Retinal pigment epithelial cell (primary cell): ENCODE data around the gene SLC35B2.

ENCODE experiments used
- DNase-seq: peaks from one replicate; pipeline ENCODE4 v3.0.0-alpha.2; 2010; ENCODE audit warnings: low read depth
- H3K4me3 ChIP-seq: 2 replicates; pipeline ENCODE4 v1.5.1; 2011; ENCODE audit warnings: mild to moderate bottlenecking, low read length, control low read depth, moderate library complexity
- TF ChIP-seq, protein P1 (sequence below): conservative IDR thresholded peaks from 2 replicates; pipeline ENCODE4 v1.5.1; 2011; ENCODE audit warnings: low read depth, low read length, control low read depth, inconsistent platforms

Gene SLC35B2

GRCh38 chr6:44276667-44277640 is 19.6 kb upstream of the SLC35B2 start:
- TF ChIP-seq, protein P1, sequence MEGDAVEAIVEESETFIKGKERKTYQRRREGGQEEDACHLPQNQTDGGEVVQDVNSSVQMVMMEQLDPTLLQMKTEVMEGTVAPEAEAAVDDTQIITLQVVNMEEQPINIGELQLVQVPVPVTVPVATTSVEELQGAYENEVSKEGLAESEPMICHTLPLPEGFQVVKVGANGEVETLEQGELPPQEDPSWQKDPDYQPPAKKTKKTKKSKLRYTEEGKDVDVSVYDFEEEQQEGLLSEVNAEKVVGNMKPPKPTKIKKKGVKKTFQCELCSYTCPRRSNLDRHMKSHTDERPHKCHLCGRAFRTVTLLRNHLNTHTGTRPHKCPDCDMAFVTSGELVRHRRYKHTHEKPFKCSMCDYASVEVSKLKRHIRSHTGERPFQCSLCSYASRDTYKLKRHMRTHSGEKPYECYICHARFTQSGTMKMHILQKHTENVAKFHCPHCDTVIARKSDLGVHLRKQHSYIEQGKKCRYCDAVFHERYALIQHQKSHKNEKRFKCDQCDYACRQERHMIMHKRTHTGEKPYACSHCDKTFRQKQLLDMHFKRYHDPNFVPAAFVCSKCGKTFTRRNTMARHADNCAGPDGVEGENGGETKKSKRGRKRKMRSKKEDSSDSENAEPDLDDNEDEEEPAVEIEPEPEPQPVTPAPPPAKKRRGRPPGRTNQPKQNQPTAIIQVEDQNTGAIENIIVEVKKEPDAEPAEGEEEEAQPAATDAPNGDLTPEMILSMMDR, result no peak
- DNase-seq, result no peak
- no peak overlapping the region for H3K4me3 ChIP-seq

DNA sequence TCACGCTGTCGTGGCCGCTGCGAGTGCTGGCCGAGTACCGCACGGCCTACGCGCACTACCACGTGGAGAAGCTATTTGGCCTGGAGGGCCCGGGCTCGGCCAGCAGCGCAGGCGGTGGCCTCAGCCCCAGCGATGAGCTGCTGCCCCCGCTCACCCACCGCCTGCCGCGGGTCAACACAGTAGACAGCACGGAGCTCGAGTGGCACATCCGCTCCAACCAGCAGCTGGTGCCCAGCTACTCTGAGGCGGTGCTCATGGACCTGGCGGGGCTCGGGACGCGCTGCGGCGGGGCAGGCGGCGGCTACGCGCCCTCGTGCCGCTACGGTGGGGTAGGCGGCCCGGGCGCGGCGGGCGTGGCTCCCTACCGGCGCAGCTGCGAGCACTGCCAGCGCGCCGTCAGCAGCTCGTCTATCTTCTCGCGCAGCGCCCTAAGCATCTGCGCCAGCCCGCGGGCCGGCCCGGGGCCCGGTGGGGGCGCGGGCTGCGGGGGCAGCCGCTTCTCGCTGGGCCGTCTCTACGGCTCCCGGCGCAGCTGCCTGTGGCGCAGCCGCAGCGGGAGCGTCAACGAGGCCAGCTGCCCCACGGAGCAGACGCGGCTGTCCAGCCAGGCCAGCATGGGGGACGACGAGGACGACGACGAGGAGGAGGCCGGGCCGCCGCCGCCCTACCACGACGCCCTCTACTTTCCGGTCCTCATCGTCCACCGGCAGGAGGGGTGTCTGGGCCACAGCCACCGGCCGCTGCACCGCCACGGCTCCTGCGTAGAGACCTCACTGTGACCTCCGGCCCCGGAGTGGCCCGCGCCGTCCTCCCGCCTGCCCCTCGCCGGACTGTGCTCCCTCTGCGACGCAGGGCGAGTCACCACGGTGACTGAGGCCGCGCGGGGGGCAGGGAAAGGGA is 18.7 kb upstream of the SLC35B2 start:
- no peak overlapping the region for H3K4me3 ChIP-seq
- TF ChIP-seq, protein P1, result no peak
- no peak for DNase-seq

DNA sequence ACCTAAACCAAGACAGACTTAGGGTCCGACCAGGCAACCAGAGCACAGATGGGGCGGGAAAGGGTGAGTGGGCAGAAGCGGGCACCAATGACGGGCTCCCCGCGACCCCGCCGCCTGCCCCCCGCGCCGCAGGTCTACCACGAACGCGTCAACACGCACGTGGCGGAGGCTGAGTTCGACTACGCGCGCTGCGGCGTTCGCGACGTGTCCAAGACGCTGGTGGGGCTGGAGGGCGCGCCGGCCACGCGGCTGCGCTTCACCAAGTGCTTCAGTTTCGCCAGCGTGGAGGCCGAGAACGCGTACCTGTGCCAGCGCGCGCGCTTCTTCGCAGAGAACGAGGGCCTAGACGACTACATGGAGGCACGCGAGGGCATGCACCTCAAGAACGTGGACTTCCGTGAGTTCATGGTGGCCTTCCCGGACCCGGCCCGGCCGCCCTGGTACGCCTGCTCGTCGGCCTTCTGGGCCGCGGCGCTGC is 18.0 kb upstream of the SLC35B2 start:
- TF ChIP-seq, protein P1, result no peak
- no peak for DNase-seq
- no peak overlapping the region for H3K4me3 ChIP-seq

- no peak overlapping the region for H3K4me3 ChIP-seq
- DNase-seq, result no peak
- TF ChIP-seq, protein P1, result no peak
Observed at GRCh38 chr6:44273617-44274016, 16.3 kb upstream of the SLC35B2 start.

DNA sequence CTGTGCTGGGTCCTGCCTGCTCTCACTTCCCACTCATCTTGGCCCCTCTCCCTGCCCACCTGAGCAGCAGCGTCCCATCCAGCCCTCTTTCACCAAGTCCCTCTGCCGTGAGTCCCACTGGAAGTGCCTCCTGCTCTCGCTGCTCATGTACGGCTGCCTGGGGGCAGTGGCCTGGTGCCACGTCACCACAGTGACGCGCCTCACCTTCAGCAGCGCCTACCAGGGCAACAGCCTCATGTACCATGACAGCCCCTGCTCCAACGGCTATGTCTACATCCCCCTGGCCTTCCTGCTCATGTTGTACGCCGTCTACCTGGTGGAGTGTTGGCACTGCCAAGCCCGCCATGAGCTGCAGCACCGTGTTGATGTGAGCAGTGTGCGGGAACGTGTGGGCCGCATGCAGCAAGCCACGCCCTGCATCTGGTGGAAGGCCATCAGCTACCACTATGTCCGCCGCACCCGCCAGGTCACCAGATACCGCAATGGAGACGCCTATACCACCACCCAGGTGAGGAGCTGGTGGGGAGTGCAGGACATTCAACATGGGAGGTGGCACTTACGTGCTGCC is 15.8 kb upstream of the SLC35B2 start:
- DNase-seq, result no peak
- H3K4me3 ChIP-seq, result no peak overlapping the region
- TF ChIP-seq, protein P1, result no peak

- no peak for DNase-seq
- TF ChIP-seq, protein P1, result no peak
- no peak overlapping the region for H3K4me3 ChIP-seq
Observed at GRCh38 chr6:44272529-44272928, 15.2 kb upstream of the SLC35B2 start.
